GM21526 (cell line): ENCODE results near the gene CD247.

Source experiments
- ATAC-seq: cut with Tn5 transposase; IDR thresholded peaks from one replicate; pipeline ENCODE4 v1.9.1; 2021; ENCODE audit warnings: moderate library complexity; ENCODE audit not compliant: unreplicated experiment, low FRiP score

CD247 gene

GRCh38 chr1:167441222-167441621 is 77.1 kb downstream of the CD247 start:
- ATAC-seq, result no peak

GRCh38 chr1:167440776-167441175 is 77.6 kb downstream of the CD247 start:
- no peak for ATAC-seq

- ATAC-seq, result no peak
Measured at GRCh38 chr1:167440345-167440744, 78.0 kb downstream of the CD247 start.

GRCh38 chr1:167439301-167439988 is 78.9 kb downstream of the CD247 start:
- no peak for ATAC-seq

- ATAC-seq, result no peak
Measured at GRCh38 chr1:167438171-167439138, 79.9 kb downstream of the CD247 start.

- no peak for ATAC-seq
Measured at GRCh38 chr1:167435484-167435883, 82.8 kb downstream of the CD247 start.

GRCh38 chr1:167434306-167434705 is 84.0 kb downstream of the CD247 start:
- no peak for ATAC-seq

GRCh38 chr1:167433884-167434283 is 84.4 kb downstream of the CD247 start:
- ATAC-seq, result no peak

GRCh38 chr1:167432780-167433179 is 85.5 kb downstream of the CD247 start:
- no peak for ATAC-seq

GRCh38 chr1:167431909-167432650 is 86.2 kb downstream of the CD247 start:
- ATAC-seq, result no peak

- no peak for ATAC-seq
Measured at GRCh38 chr1:167431261-167431908, 86.9 kb downstream of the CD247 start.

- no peak for ATAC-seq
Measured at GRCh38 chr1:167430849-167431242, 87.5 kb downstream of the CD247 start.

- ATAC-seq, result peak; percentile 46
Measured at GRCh38 chr1:167430134-167430848, 88.0 kb downstream of the CD247 start.

GRCh38 chr1:167429612-167430011 is 88.7 kb downstream of the CD247 start:
- ATAC-seq, result peak; percentile 33

- ATAC-seq, result no peak
Measured at GRCh38 chr1:167428395-167428794, 89.9 kb downstream of the CD247 start.

- ATAC-seq, result no peak
Measured at GRCh38 chr1:167427848-167428247, 90.5 kb downstream of the CD247 start.

- no peak for ATAC-seq
Measured at GRCh38 chr1:167426716-167427115, 91.6 kb downstream of the CD247 start.

- no peak for ATAC-seq
Measured at GRCh38 chr1:167425482-167425881, 92.8 kb downstream of the CD247 start.

- no peak for ATAC-seq
Measured at GRCh38 chr1:167423684-167424619, 94.4 kb downstream of the CD247 start.
